ENCODE data around the gene ANKRD55. TPM values are rescaled to one million over a fixed set of nuclear protein-coding genes. Genes with fewer than 3 reads are reported as not detected.

The ANKRD55 gene
- total and polyA plus RNA-seq, 2 donors (not counting 1 experiment from before 2014, with no cell fraction given), result 0.07 TPM; not detected in 1

GRCh38 chr5:56119050-56119449 is 114.1 kb downstream of the ANKRD55 start:
- Histone ChIP-seq H4K20me1 (ENCODE audit: control insufficient read depth, insufficient read depth, low read length, poor library complexity, severe bottlenecking) (no peaks in the 10 kb centered on the region), H3K4me3 (ENCODE audit: control extremely low read depth in 1 of 5, extremely low read depth in 1 of 5, insufficient read depth in 1 of 5, low read depth in 2 of 5, low read length in 4 of 5) (no peak overlapping the region), H3K27me3 (replicated peaks in 1 of 4; ENCODE audit: control extremely low read depth in 1 of 4, control insufficient read depth in 3 of 4, insufficient read depth in 4 of 4, low read length in 3 of 4) (no peaks in the 10 kb centered on the region), H3K9ac (ENCODE audit: low read length) (no peak overlapping the region), H3K4me2 (replicated peaks; ENCODE audit: low read depth, low read length, poor library complexity, severe bottlenecking) (no peak overlapping the region), H3K36me3 (replicated peaks in 1 of 2; ENCODE audit: control extremely low read depth in 1 of 2, control insufficient read depth in 1 of 2, extremely low read depth in 1 of 2, insufficient read depth in 2 of 2, low read length in 1 of 2) (no peaks in the 10 kb centered on the region), H3K27ac (ENCODE audit: low read length in 2 of 2) (no peak overlapping the region), H3K79me2 (ENCODE audit: control insufficient read depth, insufficient read depth, low read length) (no peaks in the 10 kb centered on the region), H3K9me3 (ENCODE audit: control extremely low read depth in 1 of 3, control insufficient read depth in 2 of 3, insufficient read depth in 1 of 3, low read length in 2 of 3) (peaks cover 0 to 4% (median 0%) of the 10 kb centered on the region in 3 donors), H3K4me1 (ENCODE audit: control insufficient read depth in 2 of 2, insufficient read depth in 2 of 2, low read length in 2 of 2) (no peaks in the 10 kb centered on the region), H2AFZ (ENCODE audit: insufficient read depth, low read depth, low read length, poor library complexity, severe bottlenecking) (no peak overlapping the region)
- TF ChIP-seq EZH2 (IDR thresholded peaks at IDR 0.05; ENCODE audit: borderline replicate concordance, insufficient read depth, low read depth, low read length, poor library complexity, severe bottlenecking), result no peak
- TF ChIP-seq, protein P1, sequence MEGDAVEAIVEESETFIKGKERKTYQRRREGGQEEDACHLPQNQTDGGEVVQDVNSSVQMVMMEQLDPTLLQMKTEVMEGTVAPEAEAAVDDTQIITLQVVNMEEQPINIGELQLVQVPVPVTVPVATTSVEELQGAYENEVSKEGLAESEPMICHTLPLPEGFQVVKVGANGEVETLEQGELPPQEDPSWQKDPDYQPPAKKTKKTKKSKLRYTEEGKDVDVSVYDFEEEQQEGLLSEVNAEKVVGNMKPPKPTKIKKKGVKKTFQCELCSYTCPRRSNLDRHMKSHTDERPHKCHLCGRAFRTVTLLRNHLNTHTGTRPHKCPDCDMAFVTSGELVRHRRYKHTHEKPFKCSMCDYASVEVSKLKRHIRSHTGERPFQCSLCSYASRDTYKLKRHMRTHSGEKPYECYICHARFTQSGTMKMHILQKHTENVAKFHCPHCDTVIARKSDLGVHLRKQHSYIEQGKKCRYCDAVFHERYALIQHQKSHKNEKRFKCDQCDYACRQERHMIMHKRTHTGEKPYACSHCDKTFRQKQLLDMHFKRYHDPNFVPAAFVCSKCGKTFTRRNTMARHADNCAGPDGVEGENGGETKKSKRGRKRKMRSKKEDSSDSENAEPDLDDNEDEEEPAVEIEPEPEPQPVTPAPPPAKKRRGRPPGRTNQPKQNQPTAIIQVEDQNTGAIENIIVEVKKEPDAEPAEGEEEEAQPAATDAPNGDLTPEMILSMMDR (IDR thresholded peaks at IDR 0.05), result no peak
- Mint-ChIP-seq H3K27ac (no peak overlapping the region), H3K27me3 (peaks cover 4% of the 10 kb centered on the region), H3K9me3 (ENCODE audit: insufficient read depth) (peaks cover 3% of the 10 kb centered on the region), H3K4me3 (no peak overlapping the region), H3K4me1 (no peaks in the 10 kb centered on the region)
- WGBS (ENCODE audit: insufficient coverage), result no CpG with 5 or more reads among the region's 1 CpG
- intact Hi-C loops (cut with micrococcal nuclease), result no loop called here
- ATAC-seq (ENCODE audit: low read depth) (no peak), DNase-seq (no peak)
- POLR2A ChIA-PET, result no interaction called here
- CTCF ChIA-PET, result no interaction called here

DNA sequence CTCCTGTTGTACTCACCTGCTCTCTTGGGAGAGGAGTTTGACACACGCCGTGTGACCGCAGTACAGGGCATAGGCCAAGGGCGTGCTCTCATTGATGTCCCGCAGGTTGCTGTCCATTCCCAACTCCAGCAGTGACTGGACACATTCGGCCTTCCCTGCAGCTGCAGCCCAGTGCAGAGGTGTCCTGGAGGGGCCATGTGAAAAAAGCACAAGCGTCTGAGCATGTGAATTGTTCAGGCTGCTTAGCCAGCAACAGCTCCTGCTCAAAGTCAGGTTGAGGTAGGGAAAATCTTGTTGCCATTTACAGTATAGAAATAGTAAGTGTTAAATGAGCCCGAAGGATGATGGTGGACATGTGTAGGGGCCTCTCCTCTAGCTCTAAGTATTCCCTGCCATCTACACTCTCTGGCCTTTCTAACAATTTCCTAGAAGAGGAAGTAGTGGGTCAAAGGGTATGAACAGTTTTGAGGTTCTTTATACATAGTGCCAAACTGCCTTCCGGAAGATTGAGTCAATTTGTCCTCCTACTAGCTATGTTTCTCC is 116.5 kb downstream of the ANKRD55 start:
- Mint-ChIP-seq H3K4me3 (no peak overlapping the region), H3K9me3 (ENCODE audit: insufficient read depth) (peaks cover 3% of the 10 kb centered on the region), H3K27ac (no peak overlapping the region), H3K4me1 (no peaks in the 10 kb centered on the region), H3K27me3 (peaks cover 4% of the 10 kb centered on the region)
- Histone ChIP-seq H3K9me3 (ENCODE audit: control extremely low read depth in 1 of 3, control insufficient read depth in 2 of 3, insufficient read depth in 1 of 3, low read length in 2 of 3) (peaks cover 0 to 4% (median 0%) of the 10 kb centered on the region in 3 donors), H3K36me3 (replicated peaks in 1 of 2; ENCODE audit: control extremely low read depth in 1 of 2, control insufficient read depth in 1 of 2, extremely low read depth in 1 of 2, insufficient read depth in 2 of 2, low read length in 1 of 2) (no peaks in the 10 kb centered on the region), H2AFZ (ENCODE audit: insufficient read depth, low read depth, low read length, poor library complexity, severe bottlenecking) (no peak overlapping the region), H3K79me2 (ENCODE audit: control insufficient read depth, insufficient read depth, low read length) (no peaks in the 10 kb centered on the region), H3K4me1 (ENCODE audit: control insufficient read depth in 2 of 2, insufficient read depth in 2 of 2, low read length in 2 of 2) (no peaks in the 10 kb centered on the region), H3K27me3 (replicated peaks in 1 of 4; ENCODE audit: control extremely low read depth in 1 of 4, control insufficient read depth in 3 of 4, insufficient read depth in 4 of 4, low read length in 3 of 4) (no peaks in the 10 kb centered on the region), H4K20me1 (ENCODE audit: control insufficient read depth, insufficient read depth, low read length, poor library complexity, severe bottlenecking) (no peaks in the 10 kb centered on the region), H3K27ac (ENCODE audit: low read length in 2 of 2) (no peak overlapping the region), H3K9ac (ENCODE audit: low read length) (no peak overlapping the region), H3K4me2 (replicated peaks; ENCODE audit: low read depth, low read length, poor library complexity, severe bottlenecking) (no peak overlapping the region), H3K4me3 (ENCODE audit: control extremely low read depth in 1 of 5, extremely low read depth in 1 of 5, insufficient read depth in 1 of 5, low read depth in 2 of 5, low read length in 4 of 5) (no peak overlapping the region)
- WGBS (ENCODE audit: insufficient coverage), result 98% methylated on average over 7 of the region's 9 CpGs
- CTCF ChIA-PET, result no interaction called here
- intact Hi-C loops (cut with micrococcal nuclease), result no loop called here
- DNase-seq, result no peak
- ATAC-seq (ENCODE audit: low read depth), result no peak
- TF ChIP-seq, protein P1 (IDR thresholded peaks at IDR 0.05), result no peak
- no peak for TF ChIP-seq EZH2 (IDR thresholded peaks at IDR 0.05; ENCODE audit: borderline replicate concordance, insufficient read depth, low read depth, low read length, poor library complexity, severe bottlenecking)
- POLR2A ChIA-PET, result no interaction called here

Data from B cell (primary cell).